Rectal smooth muscle tissue (tissue), 1 donor: ENCODE data around the gene MED27.

Source experiments
- H3K27ac ChIP-seq: one replicate; pipeline ENCODE4 v1.7.0; 2013; ENCODE audit warnings: low read depth, low read length, inconsistent platforms
- H3K27me3 ChIP-seq: one replicate; pipeline ENCODE4 v1.7.0; 2013; ENCODE audit warnings: low read length; ENCODE audit not compliant: control insufficient read depth, insufficient read depth
- H3K36me3 ChIP-seq: one replicate; pipeline ENCODE4 v1.7.0; 2013; ENCODE audit warnings: low read length; ENCODE audit not compliant: control insufficient read depth, insufficient read depth
- H3K4me1 ChIP-seq: one replicate; pipeline ENCODE4 v1.7.0; 2013; ENCODE audit warnings: low read length; ENCODE audit not compliant: control insufficient read depth, insufficient read depth
- H3K4me3 ChIP-seq: one replicate; pipeline ENCODE4 v1.7.0; 2013; ENCODE audit warnings: low read length
- H3K9ac ChIP-seq: one replicate; pipeline ENCODE4 v1.7.0; 2013; ENCODE audit warnings: low read length

Gene MED27

DNA sequence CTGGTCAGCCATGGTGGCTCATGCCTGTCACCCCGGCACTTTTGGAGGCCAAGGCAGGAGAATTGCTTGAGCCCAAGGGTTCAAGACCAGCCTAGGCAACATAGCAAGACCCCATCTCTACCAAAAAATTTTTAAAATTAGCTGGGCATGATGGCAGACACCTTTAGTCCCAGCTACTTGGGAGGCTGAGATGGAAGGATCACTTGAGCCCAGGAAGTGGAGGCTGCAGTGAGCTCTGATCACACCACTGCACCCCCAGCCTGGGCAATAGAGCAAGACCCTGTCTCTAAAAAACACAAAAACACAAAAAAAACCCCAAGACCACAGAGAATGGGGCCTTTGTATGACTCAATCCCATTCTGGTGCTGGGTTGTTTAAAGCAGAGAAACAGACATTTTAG is 44.0 kb downstream of the MED27 start:
- H3K27ac ChIP-seq, result no peak overlapping the region
- no peaks in the 10 kb centered on the region for H3K36me3 ChIP-seq

DNA sequence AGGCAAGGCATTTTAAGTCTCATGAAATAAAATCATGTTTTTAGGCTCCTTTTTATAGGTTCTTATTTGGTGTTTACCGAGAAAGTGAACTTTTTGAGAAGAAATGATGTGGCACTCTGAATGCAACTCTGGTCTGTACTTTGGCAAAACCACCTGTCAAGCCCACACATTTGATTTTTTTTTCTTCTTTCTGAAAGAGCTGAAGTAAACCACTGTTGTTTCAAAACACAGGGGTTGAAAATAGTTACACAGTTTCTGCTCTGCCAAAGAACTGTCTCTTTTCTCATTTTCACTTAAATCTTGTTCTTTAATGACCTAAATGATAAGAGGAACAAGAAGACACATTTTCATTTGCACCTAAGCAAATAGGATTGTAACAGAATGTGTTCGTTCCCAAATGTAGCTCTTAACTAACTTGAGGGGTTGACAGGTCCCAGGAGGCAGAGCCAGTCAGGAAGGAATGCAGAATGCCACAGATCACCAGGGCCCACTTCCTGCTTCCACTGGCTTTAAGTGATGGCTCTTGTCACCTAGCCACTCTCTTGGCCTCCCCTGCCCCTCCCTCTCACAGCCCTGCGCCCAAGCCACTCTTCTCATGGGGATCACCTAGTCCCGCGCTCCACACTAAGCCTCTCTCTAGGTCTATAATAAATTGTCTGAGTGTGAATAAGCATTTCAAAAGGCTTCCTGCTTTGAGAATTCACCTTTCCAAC is 47.3 kb downstream of the MED27 start:
- Histone ChIP-seq H3K4me3 (no peak overlapping the region), H3K9ac (no peak overlapping the region), H3K27me3 (no peaks in the 10 kb centered on the region), H3K4me1 (no peaks in the 10 kb centered on the region), H3K27ac (no peak overlapping the region), H3K36me3 (no peaks in the 10 kb centered on the region)

More for the DNA sequence above, 44.0 kb downstream of the MED27 start:
- H3K4me3 ChIP-seq, result no peak overlapping the region
- H3K4me1 ChIP-seq, result no peaks in the 10 kb centered on the region
- no peak overlapping the region for H3K9ac ChIP-seq
- no peaks in the 10 kb centered on the region for H3K27me3 ChIP-seq

DNA sequence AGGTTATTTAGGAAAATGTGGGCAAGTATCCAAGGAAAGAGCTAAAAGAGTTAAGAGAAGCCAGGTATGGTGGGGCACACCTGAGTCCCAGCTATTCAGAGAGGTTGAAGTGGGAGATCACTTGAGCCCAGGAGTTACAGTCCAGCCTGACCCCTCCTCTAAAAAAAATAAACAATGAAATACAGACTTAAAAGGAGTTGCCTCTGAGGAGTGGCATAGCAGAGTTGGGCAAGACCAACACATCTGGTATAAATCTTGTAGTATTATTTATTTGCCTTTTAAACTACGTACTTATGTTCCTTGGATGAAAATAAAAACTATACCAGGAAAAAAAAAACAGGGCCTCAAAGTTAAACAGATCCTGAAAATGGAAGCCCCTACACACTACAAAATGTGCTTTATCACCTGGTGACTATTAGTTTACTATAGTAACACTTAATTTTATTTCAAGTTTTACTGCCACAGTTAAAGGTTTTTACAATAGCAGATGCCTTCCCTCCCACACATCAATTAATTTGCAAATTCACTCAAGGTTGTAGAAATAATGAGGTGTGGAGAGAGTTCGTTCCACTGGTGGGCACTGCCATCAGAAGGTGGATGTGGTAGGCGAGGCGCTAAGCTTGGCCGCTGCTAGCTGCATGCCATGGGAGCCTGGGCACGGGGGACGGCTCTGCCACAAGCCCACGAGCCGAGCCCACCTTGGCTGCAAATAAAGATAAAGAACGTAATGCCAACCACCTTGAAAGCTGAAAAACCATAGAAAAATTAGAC is 48.0 kb downstream of the MED27 start:
- H3K9ac ChIP-seq, result no peak overlapping the region

DNA sequence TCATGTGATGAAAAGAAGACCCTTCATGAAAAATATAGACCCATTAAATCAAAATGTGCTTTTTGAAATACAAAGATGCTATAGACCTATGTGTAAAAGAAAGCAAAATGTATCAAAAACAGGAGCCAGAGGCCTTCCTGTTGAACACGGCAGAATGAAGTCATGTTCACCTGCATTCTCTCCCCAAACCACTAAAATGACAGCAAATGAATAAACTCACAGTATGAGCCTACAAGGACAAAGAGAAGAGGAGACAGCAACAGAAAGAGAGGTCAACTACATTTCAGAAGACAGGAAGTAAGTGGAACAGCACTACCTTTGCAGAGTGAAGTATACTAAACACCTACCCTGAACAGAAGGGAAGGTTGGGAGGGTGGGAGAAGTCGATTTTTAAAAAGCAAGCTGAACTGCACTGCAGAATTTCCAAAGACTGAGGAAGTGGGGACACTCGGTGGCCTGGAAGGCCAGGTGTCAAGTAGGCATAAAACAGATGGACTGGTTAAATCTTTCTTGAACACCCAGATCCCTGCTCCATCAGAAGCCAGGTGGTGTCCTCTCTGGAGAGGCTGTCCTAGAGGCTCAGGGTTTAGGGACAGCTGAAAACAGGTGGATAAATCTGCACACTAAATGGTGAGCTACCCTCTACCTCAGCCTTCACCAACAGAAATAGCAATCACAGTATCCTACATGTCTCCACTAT is 48.9 kb downstream of the MED27 start:
- Histone ChIP-seq H3K9ac (no peak overlapping the region), H3K4me1 (no peaks in the 10 kb centered on the region), H3K36me3 (no peaks in the 10 kb centered on the region), H3K27ac (no peak overlapping the region), H3K4me3 (no peak overlapping the region), H3K27me3 (no peaks in the 10 kb centered on the region)

More for the DNA sequence above, 48.0 kb downstream of the MED27 start:
- H3K4me1 ChIP-seq, result no peaks in the 10 kb centered on the region
- H3K4me3 ChIP-seq, result no peak overlapping the region
- no peak overlapping the region for H3K27ac ChIP-seq
- H3K36me3 ChIP-seq, result no peaks in the 10 kb centered on the region
- H3K27me3 ChIP-seq, result no peaks in the 10 kb centered on the region

DNA sequence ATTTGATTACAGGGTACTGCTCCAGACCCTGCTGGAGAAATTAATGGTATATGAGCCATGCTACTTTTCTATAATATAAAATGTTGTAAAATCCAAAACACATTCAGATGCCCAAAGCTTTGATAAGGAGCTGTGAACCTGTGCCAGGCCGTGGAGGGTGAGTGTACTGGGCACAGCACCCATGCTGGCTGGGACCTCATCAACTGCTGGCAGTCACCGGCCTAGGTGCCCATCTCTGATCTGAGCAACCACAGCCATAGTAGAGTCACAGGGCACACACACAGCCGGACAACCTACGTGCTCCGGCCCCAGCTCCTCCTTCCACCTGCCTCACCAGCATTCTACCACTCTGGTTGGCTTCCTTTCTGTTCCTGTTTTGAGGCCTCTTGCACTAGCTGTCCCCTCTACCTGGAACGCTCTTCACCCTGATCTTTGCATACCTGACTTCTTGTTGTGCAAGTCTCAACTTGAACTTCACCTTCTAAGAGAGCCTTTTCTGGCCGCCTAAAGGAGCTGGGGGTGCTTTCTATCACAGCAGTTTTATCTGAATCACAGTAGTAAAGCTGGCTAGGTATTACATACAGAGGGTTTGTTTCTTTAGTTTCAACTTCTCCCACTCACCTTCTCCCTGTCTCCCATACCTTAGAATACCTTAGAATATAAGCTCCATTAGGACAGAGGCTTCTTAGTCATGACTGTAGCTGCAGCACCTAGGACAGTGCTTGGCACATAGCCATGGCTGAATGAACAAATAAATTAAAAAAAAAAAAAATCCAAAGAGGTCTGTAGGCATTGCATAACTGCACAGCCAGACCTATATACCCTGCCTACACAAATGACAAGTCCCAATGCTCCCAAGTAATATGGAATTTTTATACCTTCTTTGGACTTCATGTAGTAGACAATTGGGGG is 51.7 kb downstream of the MED27 start:
- H3K27ac ChIP-seq, result no peak overlapping the region

DNA sequence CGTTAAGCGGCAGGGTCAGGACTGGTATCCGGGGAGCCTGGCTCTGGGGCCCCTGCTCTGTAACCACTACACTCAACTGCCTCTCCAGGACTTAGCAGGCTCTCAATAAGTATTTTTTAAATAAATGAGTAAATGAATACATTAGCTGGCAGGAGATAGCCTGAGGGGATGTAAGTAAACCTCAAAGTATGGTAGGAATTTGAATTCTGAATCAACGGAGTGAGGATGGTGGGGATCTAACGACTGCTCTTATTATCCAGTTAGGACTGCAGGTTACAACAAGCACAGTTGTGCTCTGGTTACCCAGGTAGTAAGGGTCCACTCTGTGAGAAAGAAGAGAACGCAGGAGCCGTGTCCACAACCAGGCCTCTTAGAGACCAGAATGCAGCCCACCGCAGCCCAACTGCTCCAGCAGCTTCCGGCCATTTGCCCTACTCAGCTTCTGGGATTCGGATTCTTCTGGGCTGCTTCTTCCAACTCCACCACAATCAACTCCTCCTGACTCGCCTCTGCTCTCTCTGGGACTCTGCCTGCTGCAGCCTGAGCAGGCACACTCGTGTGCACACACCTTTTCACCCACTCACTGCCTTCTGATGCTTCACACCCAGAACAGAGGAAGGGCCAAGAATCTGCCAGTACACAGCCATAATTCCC is 52.6 kb downstream of the MED27 start:
- no peak overlapping the region for H3K4me3 ChIP-seq
- H3K9ac ChIP-seq, result no peak overlapping the region
- no peaks in the 10 kb centered on the region for H3K36me3 ChIP-seq
- H3K27me3 ChIP-seq, result no peaks in the 10 kb centered on the region
- H3K4me1 ChIP-seq, result no peaks in the 10 kb centered on the region
- no peak overlapping the region for H3K27ac ChIP-seq

More for the DNA sequence above, 51.7 kb downstream of the MED27 start:
- Histone ChIP-seq H3K4me3 (no peak overlapping the region), H3K9ac (no peak overlapping the region), H3K36me3 (no peaks in the 10 kb centered on the region), H3K4me1 (no peaks in the 10 kb centered on the region), H3K27me3 (no peaks in the 10 kb centered on the region)

DNA sequence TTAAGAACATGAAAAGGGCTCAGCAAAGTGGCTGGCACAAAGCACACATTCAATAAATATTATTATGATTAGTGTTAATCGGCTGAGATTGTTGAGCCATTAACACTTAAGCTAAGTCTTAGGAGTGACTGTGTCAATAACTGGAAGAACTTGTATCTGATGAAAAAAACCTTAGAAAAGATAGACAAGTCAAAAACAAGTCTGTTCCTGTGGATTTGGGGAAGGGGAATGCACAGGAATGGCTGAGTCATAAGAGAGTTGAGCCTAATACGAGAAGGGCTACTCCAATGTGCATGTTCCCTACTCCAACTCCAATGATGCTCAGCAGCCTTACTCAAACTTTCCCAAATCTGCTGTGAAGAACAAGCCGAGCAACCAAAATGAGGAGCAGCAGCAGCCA is 53.9 kb downstream of the MED27 start:
- Histone ChIP-seq H3K4me3 (no peak overlapping the region), H3K27me3 (no peaks in the 10 kb centered on the region), H3K27ac (no peak overlapping the region)

DNA sequence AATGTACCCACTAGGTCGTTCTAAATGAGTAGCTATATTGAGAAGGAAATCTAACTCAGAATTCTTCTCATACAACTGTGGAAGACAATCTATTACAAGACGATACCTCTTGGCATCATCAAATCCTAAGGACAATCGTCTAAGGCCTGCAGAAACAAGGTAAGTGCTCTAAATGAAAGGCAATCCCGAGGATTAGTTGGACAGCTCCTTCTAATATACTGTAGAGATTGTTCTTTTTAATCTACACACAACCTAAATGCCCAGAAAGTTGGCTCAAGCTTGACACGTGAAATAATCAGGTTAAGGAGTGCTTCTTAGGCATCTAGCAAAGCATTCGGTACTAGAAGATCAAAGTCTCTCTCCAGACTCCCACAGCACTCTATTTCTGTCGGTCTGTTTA is 55.1 kb downstream of the MED27 start:
- Histone ChIP-seq H3K4me1 (no peaks in the 10 kb centered on the region), H3K9ac (no peak overlapping the region), H3K27me3 (no peaks in the 10 kb centered on the region), H3K27ac (no peak overlapping the region), H3K4me3 (no peak overlapping the region), H3K36me3 (no peaks in the 10 kb centered on the region)

More for the DNA sequence above, 53.9 kb downstream of the MED27 start:
- no peaks in the 10 kb centered on the region for H3K36me3 ChIP-seq
- no peaks in the 10 kb centered on the region for H3K4me1 ChIP-seq
- H3K9ac ChIP-seq, result no peak overlapping the region

DNA sequence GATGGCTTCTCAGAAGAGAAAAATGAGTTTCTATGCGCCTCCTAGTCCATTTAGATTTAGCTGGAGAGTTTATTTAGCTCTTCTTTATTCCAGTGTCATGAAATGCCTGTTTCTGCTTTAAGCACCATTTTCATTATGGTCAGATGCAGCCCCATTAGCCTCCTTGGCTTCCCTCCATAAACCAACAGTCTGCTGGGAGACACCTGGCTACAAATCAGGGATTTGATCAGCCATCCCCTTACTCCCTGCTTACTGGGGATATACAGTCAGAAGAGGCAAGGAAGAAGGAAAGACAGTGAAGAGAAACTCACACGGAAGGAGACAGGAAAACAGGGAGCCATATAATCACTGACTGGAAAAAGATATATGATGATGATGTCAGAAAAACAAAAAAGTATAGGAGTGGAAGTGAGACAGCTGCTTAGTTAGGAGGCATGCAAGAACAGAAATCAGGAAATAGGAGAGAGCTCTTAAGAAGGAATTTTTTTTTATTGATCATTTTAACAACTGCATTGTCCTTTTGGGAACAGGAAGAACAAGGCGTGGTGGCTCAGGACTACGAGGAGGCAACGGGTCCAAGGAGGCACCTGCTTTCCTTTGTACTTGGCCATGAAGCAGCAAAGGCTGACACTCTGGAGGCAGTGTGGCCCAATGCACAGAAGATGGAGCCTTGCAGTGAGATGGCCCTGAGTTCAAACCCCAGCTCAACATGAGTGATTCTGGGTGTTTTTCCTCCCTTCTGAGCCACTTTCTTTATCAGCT is 56.1 kb downstream of the MED27 start:
- Histone ChIP-seq H3K4me1 (no peaks in the 10 kb centered on the region), H3K4me3 (no peak overlapping the region), H3K9ac (no peak overlapping the region), H3K27me3 (no peaks in the 10 kb centered on the region), H3K27ac (no peak overlapping the region), H3K36me3 (no peaks in the 10 kb centered on the region)

DNA sequence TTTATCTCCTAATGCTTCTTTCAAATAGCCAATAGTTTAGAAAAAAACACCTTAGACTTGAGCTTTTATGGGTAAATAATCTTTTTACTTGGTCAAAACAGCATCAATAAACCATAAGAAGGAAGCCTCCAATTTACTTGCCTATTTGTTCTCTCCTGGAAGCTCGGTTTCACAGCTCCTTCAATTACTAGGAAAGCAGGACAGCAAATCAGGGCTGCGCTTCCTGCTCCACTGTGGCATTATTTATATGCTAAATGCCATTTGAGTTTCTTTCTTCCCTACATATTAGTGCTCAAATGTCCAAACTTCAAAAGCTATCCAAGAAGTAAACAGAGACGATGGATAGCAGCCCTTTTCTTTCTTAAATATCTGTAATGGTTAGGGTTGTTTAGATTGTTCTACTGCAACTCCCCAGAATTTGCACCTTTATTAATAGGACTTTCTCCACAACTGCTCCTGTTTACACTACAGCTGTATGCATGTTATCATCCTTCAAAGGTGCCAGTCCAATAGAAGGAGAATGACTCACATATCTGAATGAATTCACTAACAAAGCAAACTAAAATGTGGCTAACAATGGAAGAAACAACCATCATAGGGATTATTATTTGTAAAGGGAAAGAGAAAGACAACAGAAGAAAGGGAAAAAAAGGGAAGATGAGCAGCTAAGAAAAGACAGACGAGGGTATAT is 58.7 kb downstream of the MED27 start:
- Histone ChIP-seq H3K4me1 (no peaks in the 10 kb centered on the region), H3K27me3 (no peaks in the 10 kb centered on the region), H3K9ac (no peak overlapping the region), H3K27ac (no peak overlapping the region), H3K36me3 (no peaks in the 10 kb centered on the region), H3K4me3 (no peak overlapping the region)

DNA sequence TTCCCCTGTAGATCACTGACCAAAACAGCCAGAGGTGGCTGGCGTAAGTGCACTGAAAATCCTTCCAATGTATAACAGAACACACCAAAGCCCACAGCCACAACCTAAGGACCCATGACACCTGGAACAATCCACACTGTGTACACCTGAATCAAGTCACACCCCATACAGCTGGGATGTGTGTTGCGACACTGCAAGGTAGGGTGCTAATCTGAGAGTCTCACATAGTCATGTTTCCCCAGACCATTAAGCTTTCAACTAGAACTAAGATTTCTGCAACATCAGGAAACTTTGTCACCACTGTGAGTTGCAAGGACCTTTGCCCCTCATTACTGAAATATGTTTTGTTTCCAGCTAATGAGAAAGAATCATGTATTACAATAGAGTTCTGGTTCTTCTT is 59.4 kb downstream of the MED27 start:
- Histone ChIP-seq H3K27me3 (no peaks in the 10 kb centered on the region), H3K9ac (no peak overlapping the region), H3K36me3 (no peaks in the 10 kb centered on the region)

More for the DNA sequence above, 59.4 kb downstream of the MED27 start:
- H3K4me3 ChIP-seq, result no peak overlapping the region
- H3K27ac ChIP-seq, result no peak overlapping the region
- H3K4me1 ChIP-seq, result no peaks in the 10 kb centered on the region
